ENCODE results near the gene GSDMA. TPM values are rescaled to one million over a fixed set of nuclear protein-coding genes. Genes with fewer than 3 reads are reported as not detected.

GSDMA gene
- total RNA-seq, 1 donor from 2014 or later: not detected

DNA sequence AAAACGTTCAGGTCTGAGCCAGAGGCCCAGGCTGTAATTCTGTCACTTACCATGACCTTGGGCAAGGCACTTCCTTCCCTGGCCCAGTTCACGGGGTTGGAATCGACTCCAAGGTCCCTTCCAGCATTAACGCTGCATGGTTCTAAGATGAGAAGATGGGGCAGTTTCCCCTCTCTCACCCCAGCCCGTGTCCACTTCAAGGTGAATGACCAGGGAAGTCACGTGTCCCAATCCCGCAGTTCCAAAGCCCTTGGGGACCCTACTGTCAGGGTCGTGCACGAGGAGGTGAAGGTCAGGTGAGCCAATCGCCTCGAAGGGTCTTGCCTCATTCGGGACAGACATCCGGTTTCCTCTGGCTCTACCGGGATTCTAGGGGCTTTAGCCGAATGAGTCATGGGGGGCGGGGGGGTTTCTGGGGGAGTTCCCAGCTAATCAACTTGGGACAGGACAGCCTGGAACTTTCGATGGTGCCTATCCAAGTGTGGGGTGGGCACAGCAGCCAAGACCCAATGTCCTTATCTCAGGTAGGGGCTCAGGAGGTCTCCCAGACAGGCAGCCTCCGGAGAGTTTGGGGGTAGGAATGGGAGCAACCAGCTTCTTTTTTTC is 51.7 kb downstream of the GSDMA start:
- Histone ChIP-seq H3K4me3 (ENCODE audit: low read depth, low read length) (no peak overlapping the region), H3K36me3 (ENCODE audit: control insufficient read depth, insufficient read depth, low read length) (no peaks in the 10 kb centered on the region), H3K27me3 (ENCODE audit: control insufficient read depth, insufficient read depth, low read length) (no peaks in the 10 kb centered on the region)
- DNase-seq (ENCODE audit: low read depth): no peak
- TF ChIP-seq, protein P1, sequence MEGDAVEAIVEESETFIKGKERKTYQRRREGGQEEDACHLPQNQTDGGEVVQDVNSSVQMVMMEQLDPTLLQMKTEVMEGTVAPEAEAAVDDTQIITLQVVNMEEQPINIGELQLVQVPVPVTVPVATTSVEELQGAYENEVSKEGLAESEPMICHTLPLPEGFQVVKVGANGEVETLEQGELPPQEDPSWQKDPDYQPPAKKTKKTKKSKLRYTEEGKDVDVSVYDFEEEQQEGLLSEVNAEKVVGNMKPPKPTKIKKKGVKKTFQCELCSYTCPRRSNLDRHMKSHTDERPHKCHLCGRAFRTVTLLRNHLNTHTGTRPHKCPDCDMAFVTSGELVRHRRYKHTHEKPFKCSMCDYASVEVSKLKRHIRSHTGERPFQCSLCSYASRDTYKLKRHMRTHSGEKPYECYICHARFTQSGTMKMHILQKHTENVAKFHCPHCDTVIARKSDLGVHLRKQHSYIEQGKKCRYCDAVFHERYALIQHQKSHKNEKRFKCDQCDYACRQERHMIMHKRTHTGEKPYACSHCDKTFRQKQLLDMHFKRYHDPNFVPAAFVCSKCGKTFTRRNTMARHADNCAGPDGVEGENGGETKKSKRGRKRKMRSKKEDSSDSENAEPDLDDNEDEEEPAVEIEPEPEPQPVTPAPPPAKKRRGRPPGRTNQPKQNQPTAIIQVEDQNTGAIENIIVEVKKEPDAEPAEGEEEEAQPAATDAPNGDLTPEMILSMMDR (IDR thresholded peaks at IDR 0.05; ENCODE audit: insufficient read depth, low read length, poor library complexity, severe bottlenecking): no peak

DNA sequence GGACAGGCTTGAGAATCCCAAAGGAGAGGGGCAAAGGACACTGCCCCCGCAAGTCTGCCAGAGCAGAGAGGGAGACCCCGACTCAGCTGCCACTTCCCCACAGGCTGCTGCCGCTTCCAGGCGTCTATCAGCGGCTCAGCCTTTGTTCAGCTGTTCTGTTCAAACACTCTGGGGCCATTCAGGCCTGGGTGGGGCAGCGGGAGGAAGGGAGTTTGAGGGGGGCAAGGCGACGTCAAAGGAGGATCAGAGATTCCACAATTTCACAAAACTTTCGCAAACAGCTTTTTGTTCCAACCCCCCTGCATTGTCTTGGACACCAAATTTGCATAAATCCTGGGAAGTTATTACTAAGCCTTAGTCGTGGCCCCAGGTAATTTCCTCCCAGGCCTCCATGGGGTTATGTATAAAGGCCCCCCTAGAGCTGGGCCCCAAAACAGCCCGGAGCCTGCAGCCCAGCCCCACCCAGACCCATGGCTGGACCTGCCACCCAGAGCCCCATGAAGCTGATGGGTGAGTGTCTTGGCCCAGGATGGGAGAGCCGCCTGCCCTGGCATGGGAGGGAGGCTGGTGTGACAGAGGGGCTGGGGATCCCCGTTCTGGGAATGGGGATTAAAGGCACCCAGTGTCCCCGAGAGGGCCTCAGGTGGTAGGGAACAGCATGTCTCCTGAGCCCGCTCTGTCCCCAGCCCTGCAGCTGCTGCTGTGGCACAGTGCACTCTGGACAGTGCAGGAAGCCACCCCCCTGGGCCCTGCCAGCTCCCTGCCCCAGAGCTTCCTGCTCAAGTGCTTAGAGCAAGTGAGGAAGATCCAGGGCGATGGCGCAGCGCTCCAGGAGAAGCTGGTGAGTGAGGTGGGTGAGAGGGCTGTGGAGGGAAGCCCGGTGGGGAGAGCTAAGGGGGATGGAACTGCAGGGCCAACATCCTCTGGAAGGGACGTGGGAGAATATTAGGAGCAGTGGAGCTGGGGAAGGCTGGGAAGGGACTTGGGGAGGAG is 52.5 kb downstream of the GSDMA start, which contains the start of gene CSF3:
CSF3 (plus strand) TSS at position 436 of the 993 bp plus-strand sequence; CDS start at position 471, 35 bp downstream.
- no peak for DNase-seq (ENCODE audit: low read depth)
- no peaks in the 10 kb centered on the region for H3K27me3 ChIP-seq (ENCODE audit: control insufficient read depth, insufficient read depth, low read length)
- H3K36me3 ChIP-seq (ENCODE audit: control insufficient read depth, insufficient read depth, low read length): no peaks in the 10 kb centered on the region
- TF ChIP-seq, protein P1 (IDR thresholded peaks at IDR 0.05; ENCODE audit: insufficient read depth, low read length, poor library complexity, severe bottlenecking): no peak
- H3K4me3 ChIP-seq (ENCODE audit: low read depth, low read length): no peak within 1 kb of the TSS

DNA sequence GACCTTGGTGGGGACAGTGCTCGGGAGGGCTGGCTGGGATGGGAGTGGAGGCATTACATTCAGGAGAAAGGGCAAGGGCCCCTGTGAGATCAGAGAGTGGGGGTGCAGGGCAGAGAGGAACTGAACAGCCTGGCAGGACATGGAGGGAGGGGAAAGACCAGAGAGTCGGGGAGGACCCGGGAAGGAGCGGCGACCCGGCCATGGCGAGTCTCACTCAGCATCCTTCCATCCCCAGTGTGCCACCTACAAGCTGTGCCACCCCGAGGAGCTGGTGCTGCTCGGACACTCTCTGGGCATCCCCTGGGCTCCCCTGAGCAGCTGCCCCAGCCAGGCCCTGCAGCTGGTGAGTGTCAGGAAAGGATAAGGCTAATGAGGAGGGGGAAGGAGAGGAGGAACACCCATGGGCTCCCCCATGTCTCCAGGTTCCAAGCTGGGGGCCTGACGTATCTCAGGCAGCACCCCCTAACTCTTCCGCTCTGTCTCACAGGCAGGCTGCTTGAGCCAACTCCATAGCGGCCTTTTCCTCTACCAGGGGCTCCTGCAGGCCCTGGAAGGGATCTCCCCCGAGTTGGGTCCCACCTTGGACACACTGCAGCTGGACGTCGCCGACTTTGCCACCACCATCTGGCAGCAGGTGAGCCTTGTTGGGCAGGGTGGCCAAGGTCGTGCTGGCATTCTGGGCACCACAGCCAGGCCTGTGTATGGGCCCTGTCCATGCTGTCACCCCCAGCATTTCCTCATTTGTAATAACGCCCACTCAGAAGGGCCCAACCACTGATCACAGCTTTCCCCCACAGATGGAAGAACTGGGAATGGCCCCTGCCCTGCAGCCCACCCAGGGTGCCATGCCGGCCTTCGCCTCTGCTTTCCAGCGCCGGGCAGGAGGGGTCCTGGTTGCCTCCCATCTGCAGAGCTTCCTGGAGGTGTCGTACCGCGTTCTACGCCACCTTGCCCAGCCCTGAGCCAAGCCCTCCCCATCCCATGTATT is 53.5 kb downstream of the GSDMA start:
- Histone ChIP-seq H3K27me3 (ENCODE audit: control insufficient read depth, insufficient read depth, low read length) (no peaks in the 10 kb centered on the region), H3K36me3 (ENCODE audit: control insufficient read depth, insufficient read depth, low read length) (no peaks in the 10 kb centered on the region), H3K4me3 (ENCODE audit: low read depth, low read length) (no peak overlapping the region)
- TF ChIP-seq, protein P1 (IDR thresholded peaks at IDR 0.05; ENCODE audit: insufficient read depth, low read length, poor library complexity, severe bottlenecking): no peak
- DNase-seq (ENCODE audit: low read depth): no peak

DNA sequence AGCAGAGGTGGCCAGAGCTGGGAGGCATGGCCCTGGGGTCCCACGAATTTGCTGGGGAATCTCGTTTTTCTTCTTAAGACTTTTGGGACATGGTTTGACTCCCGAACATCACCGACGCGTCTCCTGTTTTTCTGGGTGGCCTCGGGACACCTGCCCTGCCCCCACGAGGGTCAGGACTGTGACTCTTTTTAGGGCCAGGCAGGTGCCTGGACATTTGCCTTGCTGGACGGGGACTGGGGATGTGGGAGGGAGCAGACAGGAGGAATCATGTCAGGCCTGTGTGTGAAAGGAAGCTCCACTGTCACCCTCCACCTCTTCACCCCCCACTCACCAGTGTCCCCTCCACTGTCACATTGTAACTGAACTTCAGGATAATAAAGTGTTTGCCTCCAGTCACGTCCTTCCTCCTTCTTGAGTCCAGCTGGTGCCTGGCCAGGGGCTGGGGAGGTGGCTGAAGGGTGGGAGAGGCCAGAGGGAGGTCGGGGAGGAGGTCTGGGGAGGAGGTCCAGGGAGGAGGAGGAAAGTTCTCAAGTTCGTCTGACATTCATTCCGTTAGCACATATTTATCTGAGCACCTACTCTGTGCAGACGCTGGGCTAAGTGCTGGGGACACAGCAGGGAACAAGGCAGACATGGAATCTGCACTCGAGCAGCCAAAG is 54.7 kb downstream of the GSDMA start:
- DNase-seq (ENCODE audit: low read depth): no peak
- TF ChIP-seq, protein P1 (IDR thresholded peaks at IDR 0.05; ENCODE audit: insufficient read depth, low read length, poor library complexity, severe bottlenecking): no peak
- no peaks in the 10 kb centered on the region for H3K36me3 ChIP-seq (ENCODE audit: control insufficient read depth, insufficient read depth, low read length)
- no peak overlapping the region for H3K4me3 ChIP-seq (ENCODE audit: low read depth, low read length)
- H3K27me3 ChIP-seq (ENCODE audit: control insufficient read depth, insufficient read depth, low read length): no peaks in the 10 kb centered on the region

Data from kidney epithelial cell (primary cell).